CD4-positive, alpha-beta T cell treated with Interleukin-4 for 4 hours (primary cell): ENCODE measurements around the gene SPO11.
"Not testable (repeated sequence)": the region's sequence is repeated elsewhere in the genome, so short reads cannot be mapped to it uniquely, and the experiment has no call there.

Experiments used
- DNase-seq: peaks from one replicate; pipeline ENCODE4 v3.0.0-alpha.2; 2020

Gene SPO11

GRCh38 chr20:57346477-57346876, 16.9 kb downstream of the SPO11 start:
- peak; percentile 57 for DNase-seq

GRCh38 chr20:57347393-57347792, 17.8 kb downstream of the SPO11 start:
- no peak for DNase-seq

GRCh38 chr20:57348200-57348921, 18.8 kb downstream of the SPO11 start:
- not testable (repeated sequence) for DNase-seq

GRCh38 chr20:57348922-57349574, 19.4 kb downstream of the SPO11 start:
- DNase-seq = peak; percentile 4

GRCh38 chr20:57350081-57350710, 20.6 kb downstream of the SPO11 start:
- no peak for DNase-seq

- DNase-seq = not testable (repeated sequence)
Observed at GRCh38 chr20:57350726-57351041, 21.1 kb downstream of the SPO11 start.

- peak; percentile 91 for DNase-seq
Observed at GRCh38 chr20:57351042-57351783, 21.6 kb downstream of the SPO11 start, which contains the start of gene RAE1. TSS of gene RAE1 (plus strand) at chr20:57351255. CDS start at chr20:57354039, 2,784 bp downstream.

GRCh38 chr20:57352305-57352704, 22.7 kb downstream of the SPO11 start:
- DNase-seq = no peak

- no peak for DNase-seq
Observed at GRCh38 chr20:57353351-57353750, 23.7 kb downstream of the SPO11 start.

- DNase-seq = no peak
Observed at GRCh38 chr20:57361517-57361916, 31.9 kb downstream of the SPO11 start.

GRCh38 chr20:57364451-57364850, 34.8 kb downstream of the SPO11 start:
- no peak for DNase-seq

- no peak for DNase-seq
Observed at GRCh38 chr20:57369596-57369995, 40.0 kb downstream of the SPO11 start.

GRCh38 chr20:57370316-57370715, 40.7 kb downstream of the SPO11 start:
- DNase-seq = no peak

GRCh38 chr20:57371363-57371762, 41.8 kb downstream of the SPO11 start:
- no peak for DNase-seq

GRCh38 chr20:57372157-57372556, 42.6 kb downstream of the SPO11 start:
- DNase-seq = no peak

GRCh38 chr20:57372581-57373350, 43.2 kb downstream of the SPO11 start:
- no peak for DNase-seq

GRCh38 chr20:57374343-57374930, 44.8 kb downstream of the SPO11 start:
- no peak for DNase-seq

- DNase-seq = no peak
Observed at GRCh38 chr20:57374931-57375651, 45.5 kb downstream of the SPO11 start.

GRCh38 chr20:57375652-57376230, 46.1 kb downstream of the SPO11 start:
- DNase-seq = no peak

- DNase-seq = no peak
Observed at GRCh38 chr20:57377350-57377749, 47.7 kb downstream of the SPO11 start.

GRCh38 chr20:57378107-57378506, 48.5 kb downstream of the SPO11 start:
- no peak for DNase-seq
